OCI-LY7 (cell line): ENCODE results near the gene PCDHB12. TPM values are rescaled to one million over a fixed set of nuclear protein-coding genes. Genes with fewer than 3 reads are reported as not detected.
A peak's percentile ranks its signal among the peaks of the same experiment; 100 is the strongest.
"Not testable (repeated sequence)": the region's sequence is repeated elsewhere in the genome, so short reads cannot be mapped to it uniquely, and the experiment has no call there.

Source experiments
- Bru-seq: library from RNA; stranded (reverse); fragments of 400-500 nt; gene quantifications from one replicate; lab custom pipeline; 2021; lab: Mats Ljungman, UMichigan
- BruChase-seq, 2 experiments: library from RNA; stranded (reverse); fragments of 400-500 nt; gene quantifications; one replicate each; lab custom pipeline; 2021; lab: Mats Ljungman, UMichigan
- BruUV-seq: library from RNA; stranded (reverse); fragments of 400-500 nt; replicated peaks from 2 replicates; lab custom pipeline; 2021; lab: Mats Ljungman, UMichigan
- CTCF ChIA-PET: fragments of 300-600 bp; sonication (Branson Sonifier 250); formaldehyde crosslinking; loops from one replicate; lab custom pipeline; 2022; ENCODE audit warnings: antibody characterized with exemption; ENCODE audit not compliant: unreplicated experiment; lab: Charles Lee
- POLR2A ChIA-PET: fragments of 300-600 bp; sonication (Branson Sonifier 250); formaldehyde crosslinking; loops from one replicate; lab custom pipeline; 2022; ENCODE audit warnings: antibody characterized with exemption; lab: Charles Lee
- DNase-seq: peaks from one replicate; pipeline ENCODE4 v3.0.0-alpha.2; 2015; ENCODE audit warnings: low spot score
- H2AFZ ChIP-seq: fragments of 200-600 bp; sonication (generic), shearing (Covaris generic); 2 replicates; pipeline ENCODE4 v1.6.1; 2014; ENCODE audit warnings: mild to moderate bottlenecking, antibody characterized with exemption, low read length, moderate library complexity
- H3K27ac ChIP-seq: fragments of 200-600 bp; sonication (generic); 2 replicates; pipeline ENCODE4 v1.5.1; 2014; ENCODE audit warnings: mixed run types, low read depth, mild to moderate bottlenecking, moderate library complexity, low read length, inconsistent platforms; ENCODE audit not compliant: poor library complexity, severe bottlenecking
- H3K36me3 ChIP-seq: fragments of 200-600 bp; sonication (generic); 2 replicates; pipeline ENCODE4 v1.6.1; 2014; ENCODE audit warnings: mild to moderate bottlenecking, antibody characterized with exemption, low read length, moderate library complexity, mixed read lengths; ENCODE audit not compliant: insufficient read depth
- H3K4me1 ChIP-seq: fragments of 200-600 bp; sonication (generic); 2 replicates; pipeline ENCODE4 v1.5.1; 2014; ENCODE audit warnings: mild to moderate bottlenecking, low read length; ENCODE audit not compliant: insufficient read depth, poor library complexity, severe bottlenecking
- H3K4me2 ChIP-seq: fragments of 200-600 bp; sonication (generic); 2 replicates; pipeline ENCODE4 v1.6.1; 2014; ENCODE audit warnings: mild to moderate bottlenecking, low read length
- H3K4me3 ChIP-seq: fragments of 200-600 bp; sonication (generic); 2 replicates; pipeline ENCODE4 v1.5.1; 2014; ENCODE audit warnings: mild to moderate bottlenecking, low read depth, low read length; ENCODE audit not compliant: poor library complexity, severe bottlenecking
- H3K79me2 ChIP-seq: fragments of 200-600 bp; sonication (generic); 2 replicates; pipeline ENCODE4 v1.6.1; 2016; ENCODE audit warnings: low read depth, mild to moderate bottlenecking, low read length, moderate library complexity, mixed read lengths; ENCODE audit not compliant: insufficient read depth
- H3K9me2 ChIP-seq: fragments of 200-600 bp; sonication (generic); 2 replicates; pipeline ENCODE4 v1.6.1; 2016; ENCODE audit warnings: mild to moderate bottlenecking, low read length, mixed read lengths; ENCODE audit not compliant: insufficient read depth
- H3K9me3 ChIP-seq: fragments of 200-600 bp; sonication (generic); 2 replicates; pipeline ENCODE4 v1.6.1; 2014; ENCODE audit warnings: mild to moderate bottlenecking, mixed run types, low read length, mixed read lengths
- H4K20me1 ChIP-seq: fragments of 200-600 bp; sonication (generic); 2 replicates; pipeline ENCODE4 v1.6.1; 2014; ENCODE audit warnings: mild to moderate bottlenecking, antibody characterized with exemption, low read length, moderate library complexity, mixed read lengths; ENCODE audit not compliant: insufficient read depth
- EZH2phosphoT487 ChIP-seq: fragments of 200-600 bp; sonication (generic); IDR thresholded peaks from 2 replicates; pipeline ENCODE4 v1.6.1; 2018; ENCODE audit warnings: low read depth, borderline replicate concordance, mild to moderate bottlenecking, mixed run types, antibody characterized with exemption, low read length, moderate library complexity, mixed read lengths
- intact Hi-C: fragments of 100-400 bp; cut with micrococcal nuclease; formaldehyde crosslinking; loops from one replicate; pipeline ENCODE4 v1.10.0; 2022; ENCODE audit not compliant: unreplicated experiment
- long read RNA-seq: library from polyadenylated mRNA; stranded (forward); transcript quantifications from one replicate; pipeline ENCODE4 v2.0.0, GENCODE V29; 2022
- total RNA-seq, 2 experiments: library from RNA; depleted of rRNA in 1 of 2; stranded (reverse); fragments of >200 nt in 1 of 2; shearing (Covaris generic) in 1 of 2; gene quantifications; 2 replicates each; pipeline ENCODE4 v1.2.3, GENCODE V29; 2014 to 2022
- TF ChIP-seq, protein P1 (sequence below): fragments of 200-600 bp; sonication (generic); conservative IDR thresholded peaks from 2 replicates; pipeline ENCODE4 v1.5.1; 2014; ENCODE audit warnings: mild to moderate bottlenecking, antibody characterized with exemption, low read length, moderate library complexity, mixed read lengths

Gene PCDHB12
- total RNA-seq (2014; rRNA removed; shearing (Covaris generic)): not detected in 2 replicates
- not detected in 2 replicates for total RNA-seq (2022)
- Bru-seq, nascent RNA: percentile 14 among the genes with signal in this experiment
- BruChase-seq, experiment 1, labeled RNA remaining after a 6-hour chase: not detected
- BruChase-seq, experiment 2, labeled RNA remaining after a 2-hour chase: not detected
- long read RNA-seq: 0 reads

DNA sequence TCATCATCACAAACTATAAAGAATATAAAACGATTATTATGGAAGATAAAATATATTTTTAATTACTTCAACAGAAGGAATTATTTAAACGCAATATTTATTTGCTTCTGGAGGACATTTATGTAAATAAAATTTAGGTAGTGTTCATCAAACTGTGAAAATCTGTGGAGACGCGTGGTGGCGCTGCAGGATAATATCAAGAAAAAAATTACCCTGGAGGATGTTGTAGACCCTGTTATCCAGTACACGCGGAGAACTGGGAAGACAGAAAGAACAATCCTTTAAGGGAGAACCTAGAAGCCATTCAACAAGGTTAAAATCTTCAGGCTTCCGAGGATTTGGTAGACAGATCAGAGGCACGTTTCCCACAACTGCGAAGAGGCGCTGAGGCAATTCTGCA is at the start of gene PCDHB12:
Gene PCDHB12, plus strand, starts transcription at position 242 of the 400 bp plus-strand sequence. CDS start 189 bp downstream, outside the sequence.
- POLR2A ChIA-PET: no interaction called here
- Histone ChIP-seq H3K27ac (no peak within 1 kb of the TSS), H3K4me3 (no peak within 1 kb of the TSS), H3K4me2 (no peak within 1 kb of the TSS), H3K79me2 (no peaks in the 10 kb centered on the region), H4K20me1 (no peaks in the 10 kb centered on the region), H3K36me3 (no peaks in the 10 kb centered on the region), H3K4me1 (no peaks in the 10 kb centered on the region), H3K9me3 (no peaks in the 10 kb centered on the region), H2AFZ (no peak within 1 kb of the TSS), H3K9me2 (no peaks in the 10 kb centered on the region)
- peak; percentile 19 for DNase-seq
- intact Hi-C loops: no loop called here
- CTCF ChIA-PET: no interaction called here
- TF ChIP-seq, protein P1, sequence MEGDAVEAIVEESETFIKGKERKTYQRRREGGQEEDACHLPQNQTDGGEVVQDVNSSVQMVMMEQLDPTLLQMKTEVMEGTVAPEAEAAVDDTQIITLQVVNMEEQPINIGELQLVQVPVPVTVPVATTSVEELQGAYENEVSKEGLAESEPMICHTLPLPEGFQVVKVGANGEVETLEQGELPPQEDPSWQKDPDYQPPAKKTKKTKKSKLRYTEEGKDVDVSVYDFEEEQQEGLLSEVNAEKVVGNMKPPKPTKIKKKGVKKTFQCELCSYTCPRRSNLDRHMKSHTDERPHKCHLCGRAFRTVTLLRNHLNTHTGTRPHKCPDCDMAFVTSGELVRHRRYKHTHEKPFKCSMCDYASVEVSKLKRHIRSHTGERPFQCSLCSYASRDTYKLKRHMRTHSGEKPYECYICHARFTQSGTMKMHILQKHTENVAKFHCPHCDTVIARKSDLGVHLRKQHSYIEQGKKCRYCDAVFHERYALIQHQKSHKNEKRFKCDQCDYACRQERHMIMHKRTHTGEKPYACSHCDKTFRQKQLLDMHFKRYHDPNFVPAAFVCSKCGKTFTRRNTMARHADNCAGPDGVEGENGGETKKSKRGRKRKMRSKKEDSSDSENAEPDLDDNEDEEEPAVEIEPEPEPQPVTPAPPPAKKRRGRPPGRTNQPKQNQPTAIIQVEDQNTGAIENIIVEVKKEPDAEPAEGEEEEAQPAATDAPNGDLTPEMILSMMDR: peak; percentile 78
- no peak for TF ChIP-seq EZH2phosphoT487
- no TSS peak for BruUV-seq

DNA sequence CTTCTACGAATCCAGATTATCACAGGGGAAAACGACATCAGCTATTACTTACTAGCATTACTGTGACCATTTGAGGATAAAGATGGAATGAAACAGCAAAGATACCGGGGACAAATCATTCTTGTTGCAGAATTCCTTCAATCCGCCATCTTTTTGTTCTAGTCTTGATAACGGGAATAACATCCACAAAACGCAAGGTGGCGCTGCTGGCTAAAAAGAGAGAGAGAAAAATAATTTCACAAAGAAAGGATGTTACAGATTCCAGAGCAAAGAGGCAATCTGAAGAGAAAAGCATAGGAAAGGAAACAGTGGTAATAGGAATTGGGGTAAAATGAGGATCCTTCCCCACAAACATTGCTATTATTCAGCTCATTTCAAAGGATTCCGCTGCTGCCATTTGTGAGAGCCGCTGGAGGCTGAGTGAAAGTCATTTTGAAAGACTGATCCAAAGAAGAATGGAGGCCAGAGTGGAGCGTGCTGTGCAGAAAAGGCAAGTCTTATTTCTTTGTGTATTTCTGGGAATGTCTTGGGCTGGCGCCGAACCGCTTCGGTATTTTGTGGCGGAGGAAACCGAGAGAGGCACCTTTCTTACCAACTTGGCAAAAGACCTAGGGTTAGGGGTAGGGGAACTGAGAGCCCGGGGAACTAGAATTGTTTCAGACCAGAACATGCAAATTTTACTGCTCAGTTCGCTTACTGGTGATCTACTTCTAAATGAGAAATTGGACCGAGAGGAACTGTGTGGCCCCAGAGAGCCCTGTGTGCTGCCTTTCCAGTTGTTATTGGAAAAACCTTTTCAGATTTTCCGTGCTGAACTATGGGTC is 35.9 kb upstream of the PCDHB12 start, which contains the start of gene PCDHB7:
Gene PCDHB7, plus strand, starts transcription at position 264 of the 824 bp plus-strand sequence. Its CDS starts 192 bp downstream, at position 456.
- CTCF ChIA-PET: no interaction called here
- Histone ChIP-seq H3K4me1 (no peaks in the 10 kb centered on the region), H3K9me2 (no peaks in the 10 kb centered on the region), H3K4me3 (no peak within 1 kb of the TSS), H3K79me2 (no peaks in the 10 kb centered on the region), H4K20me1 (no peaks in the 10 kb centered on the region), H2AFZ (0 out of 2 replicates have a peak within 1 kb of the TSS, but pooled peaks have one; percentile 8), H3K9me3 (no peaks in the 10 kb centered on the region), H3K36me3 (no peaks in the 10 kb centered on the region), H3K4me2 (no peak within 1 kb of the TSS), H3K27ac (no peak within 1 kb of the TSS)
- intact Hi-C loops: no loop called here
- TF ChIP-seq, protein P1: peak; percentile 83
- no peak for TF ChIP-seq EZH2phosphoT487
- peak; percentile 26 for DNase-seq
- POLR2A ChIA-PET: interaction anchor here (0.6 kb wide), 1 partner anchor 140 kb away, joined by 3 read pairs; no protein-coding TSS in a partner anchor
- no TSS peak for BruUV-seq

DNA sequence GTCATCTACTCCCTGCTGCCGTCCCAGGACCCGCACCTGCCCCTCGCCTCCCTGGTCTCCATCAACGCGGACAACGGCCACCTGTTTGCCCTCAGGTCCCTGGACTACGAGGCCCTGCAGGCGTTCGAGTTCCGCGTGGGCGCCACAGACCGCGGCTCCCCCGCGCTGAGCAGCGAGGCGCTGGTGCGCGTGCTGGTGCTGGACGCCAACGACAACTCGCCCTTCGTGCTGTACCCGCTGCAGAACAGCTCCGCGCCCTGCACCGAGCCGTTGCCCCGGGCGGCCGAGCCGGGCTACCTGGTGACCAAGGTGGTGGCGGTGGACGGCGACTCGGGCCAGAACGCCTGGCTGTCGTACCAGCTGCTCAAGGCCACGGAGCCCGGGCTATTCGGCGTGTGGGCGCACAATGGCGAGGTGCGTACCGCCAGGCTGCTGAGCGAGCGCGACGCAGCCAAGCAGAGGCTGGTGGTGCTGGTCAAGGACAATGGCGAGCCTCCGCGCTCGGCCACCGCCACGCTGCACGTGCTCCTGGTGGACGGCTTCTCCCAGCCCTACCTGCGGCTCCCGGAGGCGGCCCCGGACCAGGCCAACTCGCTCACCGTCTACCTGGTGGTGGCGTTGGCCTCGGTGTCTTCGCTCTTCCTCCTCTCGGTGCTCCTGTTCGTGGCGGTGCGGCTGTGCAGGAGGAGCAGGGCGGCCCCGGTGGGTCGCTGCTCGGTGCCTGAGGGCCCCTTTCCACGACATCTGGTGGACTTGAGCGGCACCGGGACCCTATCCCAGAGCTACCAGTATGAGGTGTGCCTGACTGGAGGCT is 34.0 kb upstream of the PCDHB12 start:
- H3K79me2 ChIP-seq, H3K36me3 ChIP-seq, H3K9me3 ChIP-seq, H3K4me2 ChIP-seq, intact Hi-C loops, CTCF ChIA-PET, H3K27ac ChIP-seq, H3K4me1 ChIP-seq, H3K4me3 ChIP-seq, H2AFZ ChIP-seq, H4K20me1 ChIP-seq, BruUV-seq, DNase-seq, H3K9me2 ChIP-seq, POLR2A ChIA-PET: not testable (repeated sequence)
